Erythroblast (primary cell): ENCODE results near the gene COPB2.

ENCODE experiments used
- DNase-seq, 2 experiments: peaks; one replicate each; lab custom pipeline; 2025; lab: John Stamatoyannopoulos, UW
- GATA1 ChIP-seq: IDR thresholded peaks from 2 replicates; pipeline ENCODE4 v1.6.1; 2011; ENCODE audit warnings: low read depth, mild to moderate bottlenecking, control low read depth, low read length, moderate library complexity
- POLR2A ChIP-seq: IDR thresholded peaks from 2 replicates; pipeline ENCODE4 v1.6.1; 2011; ENCODE audit warnings: mild to moderate bottlenecking, low read length

COPB2 gene

GRCh38 chr3:139312959-139313358 lies 76.5 kb downstream of the COPB2 start:
- TF ChIP-seq POLR2A: no peak
- TF ChIP-seq GATA1: no peak
- no peak for DNase-seq

- TF ChIP-seq POLR2A (no peak), GATA1 (no peak)
- no peak for DNase-seq
These were observed 77.0 kb downstream of the COPB2 start for GRCh38 chr3:139312416-139312815.

GRCh38 chr3:139311557-139311956 lies 77.9 kb downstream of the COPB2 start:
- DNase-seq: no peak
- TF ChIP-seq GATA1: no peak
- no peak for TF ChIP-seq POLR2A

GRCh38 chr3:139310474-139310933 lies 78.9 kb downstream of the COPB2 start:
- DNase-seq: no peak
- TF ChIP-seq GATA1 (no peak), POLR2A (no peak)

GRCh38 chr3:139309880-139310279 lies 79.6 kb downstream of the COPB2 start:
- no peak for TF ChIP-seq GATA1
- no peak for TF ChIP-seq POLR2A

GRCh38 chr3:139309061-139309591 lies 80.3 kb downstream of the COPB2 start:
- DNase-seq: no peak
- no peak for TF ChIP-seq GATA1
- no peak for TF ChIP-seq POLR2A

More at GRCh38 chr3:139309880-139310279, 79.6 kb downstream of the COPB2 start:
- DNase-seq: no peak

GRCh38 chr3:139308560-139308959 lies 80.9 kb downstream of the COPB2 start:
- no peak for DNase-seq

GRCh38 chr3:139307601-139308555 lies 81.6 kb downstream of the COPB2 start:
- TF ChIP-seq POLR2A (no peak), GATA1 (no peak)
- DNase-seq: no peak

More at GRCh38 chr3:139308560-139308959, 80.9 kb downstream of the COPB2 start:
- no peak for TF ChIP-seq POLR2A
- no peak for TF ChIP-seq GATA1
